ENCODE data around the gene SIN3A.

The SIN3A gene

DNA sequence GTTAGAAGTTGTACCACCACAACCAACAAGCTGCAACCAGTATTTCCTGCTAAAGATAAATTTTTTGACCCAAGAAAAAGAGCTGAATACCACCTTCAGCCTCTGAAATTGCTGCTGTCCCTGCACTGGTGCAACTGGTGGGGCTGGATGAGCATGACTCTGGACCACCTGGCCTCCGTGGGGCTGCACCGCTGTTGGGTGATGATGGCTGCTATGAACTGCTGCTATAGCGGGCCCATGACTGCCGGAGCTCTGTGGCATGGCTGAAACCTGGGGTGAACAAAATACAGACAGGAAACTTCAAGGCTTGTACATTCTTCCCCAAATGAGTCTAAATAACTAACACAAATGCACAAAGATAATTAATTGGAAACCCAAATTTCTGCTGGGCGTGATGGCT is 28.9 kb downstream of the SIN3A start:
- TF ChIP-seq GATA3 (IDR thresholded peaks at IDR 0.05; ENCODE audit: low read depth, low read length): no peak
- TF ChIP-seq GATA2 (IDR thresholded peaks at IDR 0.05; ENCODE audit: low read depth, low read length): no peak

DNA sequence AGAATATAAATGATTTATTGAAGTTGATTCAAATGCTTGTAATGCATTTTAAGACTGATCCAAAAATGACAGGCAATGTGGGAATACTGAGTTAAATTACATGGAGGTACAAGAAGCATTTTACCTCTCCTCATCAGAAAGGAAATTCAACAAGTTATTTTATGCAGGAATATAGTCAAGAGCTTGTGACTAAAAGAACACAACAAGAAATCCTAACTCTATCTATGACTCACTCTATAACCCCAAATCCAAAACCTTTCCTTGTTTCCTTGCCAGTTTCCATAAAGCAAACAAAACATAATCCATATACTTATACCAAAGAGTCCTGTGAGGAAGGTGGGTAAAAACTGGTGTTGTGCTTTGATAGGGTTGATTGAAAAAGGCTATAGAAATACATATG is 30.8 kb downstream of the SIN3A start:
- TF ChIP-seq GATA3 (IDR thresholded peaks at IDR 0.05; ENCODE audit: low read depth, low read length): no peak
- no peak for TF ChIP-seq GATA2 (IDR thresholded peaks at IDR 0.05; ENCODE audit: low read depth, low read length)

DNA sequence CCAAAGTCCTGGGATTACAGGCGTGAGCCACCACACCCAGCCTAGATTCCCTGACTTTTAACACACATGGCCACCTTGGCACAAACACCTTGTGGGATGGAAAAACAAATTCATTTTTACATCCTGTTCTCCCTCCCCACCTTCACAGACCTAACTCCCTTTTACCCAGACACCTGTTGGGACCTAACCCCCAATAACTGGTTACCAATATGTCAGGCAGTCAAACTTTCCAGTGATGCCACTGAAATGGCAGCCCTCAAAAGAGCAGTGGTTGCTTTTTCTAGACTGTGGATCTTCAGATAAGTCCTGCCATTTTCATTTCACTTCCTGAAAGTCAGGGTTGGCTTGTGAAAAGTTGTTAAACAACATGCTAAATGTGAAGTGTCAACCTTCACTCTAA is 34.9 kb downstream of the SIN3A start:
- TF ChIP-seq GATA2 (IDR thresholded peaks at IDR 0.05; ENCODE audit: low read depth, low read length): no peak
- no peak for TF ChIP-seq GATA3 (IDR thresholded peaks at IDR 0.05; ENCODE audit: low read depth, low read length)

DNA sequence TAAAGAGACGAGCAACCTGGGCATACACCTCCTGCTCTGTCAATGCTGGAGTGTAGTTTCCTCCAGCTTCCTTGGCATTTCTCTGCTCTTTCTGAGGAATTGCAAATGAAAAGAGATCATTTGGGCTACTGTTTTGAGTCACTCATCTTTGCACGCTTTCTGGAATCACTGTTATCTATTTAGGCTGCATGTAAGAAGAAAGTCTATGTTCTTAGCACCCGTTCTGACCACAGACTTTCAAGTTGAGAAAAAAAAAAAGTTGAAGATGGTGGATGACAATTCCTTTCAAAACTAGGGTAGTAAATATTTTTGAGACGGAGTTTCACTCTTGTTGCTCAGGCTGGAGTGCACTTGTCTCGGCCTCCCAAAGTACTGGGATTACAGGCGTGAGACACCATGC is 41.3 kb downstream of the SIN3A start:
- TF ChIP-seq GATA3 (IDR thresholded peaks at IDR 0.05; ENCODE audit: low read depth, low read length): no peak
- TF ChIP-seq GATA2 (IDR thresholded peaks at IDR 0.05; ENCODE audit: low read depth, low read length): no peak

DNA sequence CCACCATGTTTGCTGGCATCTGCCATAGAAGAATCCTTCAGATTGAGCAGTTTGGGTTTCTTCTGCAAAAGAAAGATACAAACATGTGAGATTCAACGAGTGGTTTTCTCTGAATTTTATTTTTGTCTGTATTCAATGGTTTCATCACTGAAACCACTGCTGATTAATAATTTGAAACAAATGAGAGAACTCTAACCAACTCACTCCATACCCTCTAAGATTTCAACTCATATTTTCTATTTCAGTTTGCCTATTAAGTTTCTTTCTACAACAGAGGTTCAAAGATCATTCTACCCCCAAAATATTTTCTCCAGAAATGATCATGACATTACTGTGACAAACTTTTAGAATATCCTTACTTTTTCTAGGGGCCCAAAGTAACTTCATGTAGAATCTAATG is 44.4 kb downstream of the SIN3A start:
- TF ChIP-seq GATA2 (IDR thresholded peaks at IDR 0.05; ENCODE audit: low read depth, low read length) (no peak), GATA3 (IDR thresholded peaks at IDR 0.05; ENCODE audit: low read depth, low read length) (no peak)

DNA sequence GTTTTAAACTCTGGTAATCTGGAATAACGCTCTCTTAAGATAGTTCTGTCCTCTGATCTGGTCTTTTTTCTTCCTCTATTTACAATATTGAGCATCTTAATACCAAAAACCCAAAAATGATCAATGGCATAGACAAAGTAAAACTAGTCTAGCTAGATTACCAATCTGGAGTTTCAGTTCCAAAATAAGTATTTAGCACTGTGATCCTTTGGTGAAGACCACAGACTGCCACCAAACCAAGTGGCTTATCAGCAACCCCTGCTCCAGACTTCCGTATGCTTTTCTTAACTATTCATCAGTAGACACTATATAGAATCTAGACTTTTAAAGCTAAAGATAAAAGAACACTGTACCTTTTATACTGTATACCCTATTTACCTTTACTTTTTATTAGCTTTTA is 47.6 kb downstream of the SIN3A start:
- no peak for TF ChIP-seq GATA3 (IDR thresholded peaks at IDR 0.05; ENCODE audit: low read depth, low read length)

DNA sequence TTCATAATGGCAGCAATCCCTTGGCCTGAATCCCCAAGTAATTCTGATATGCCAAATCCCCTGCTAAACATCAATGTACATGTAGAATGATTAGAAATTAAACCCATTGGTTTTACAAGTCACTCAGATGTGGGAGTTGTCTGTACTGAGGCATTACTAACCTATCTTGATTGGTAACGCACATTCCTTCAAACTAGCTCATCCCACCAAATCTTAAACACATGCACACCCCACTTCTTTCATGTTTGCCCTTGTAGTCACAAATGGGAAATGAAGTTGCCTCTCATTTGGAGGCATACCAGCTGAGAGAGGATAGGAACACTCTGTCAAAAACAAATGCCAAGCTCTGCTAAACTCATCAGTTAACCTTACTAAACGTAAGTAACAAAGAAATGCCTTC is 54.0 kb downstream of the SIN3A start:
- TF ChIP-seq GATA3 (IDR thresholded peaks at IDR 0.05; ENCODE audit: low read depth, low read length) (no peak), GATA2 (IDR thresholded peaks at IDR 0.05; ENCODE audit: low read depth, low read length) (no peak)

DNA sequence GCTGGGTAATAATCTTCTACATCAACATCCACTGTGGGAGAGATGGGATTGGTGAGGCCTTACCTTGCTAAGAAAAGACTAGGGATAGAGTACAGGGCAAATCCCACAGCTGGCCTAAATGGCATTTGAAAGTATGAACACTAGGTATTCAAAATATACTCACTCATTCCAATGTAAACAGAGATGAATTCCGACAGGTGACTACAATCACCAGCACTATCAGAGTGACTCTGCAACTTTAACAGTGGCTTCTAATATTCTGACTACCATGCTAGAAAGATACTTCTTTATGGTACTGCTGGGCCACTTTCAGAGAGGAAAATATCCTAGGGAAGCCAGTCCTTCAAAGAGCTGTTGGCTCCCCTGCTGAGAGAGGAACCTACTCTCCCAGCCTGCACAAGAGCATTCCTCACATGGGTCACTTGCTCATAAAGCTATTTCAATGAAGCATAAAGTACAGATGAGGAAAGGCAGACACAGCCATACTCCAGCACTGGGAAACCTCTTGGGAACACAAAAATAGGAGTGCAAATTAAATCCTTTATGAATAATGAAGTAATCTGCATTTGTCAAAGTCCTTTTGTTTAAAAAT is 61.6 kb downstream of the SIN3A start:
- TF ChIP-seq GATA2 (IDR thresholded peaks at IDR 0.05; ENCODE audit: low read depth, low read length) (no peak), GATA3 (IDR thresholded peaks at IDR 0.05; ENCODE audit: low read depth, low read length) (no peak)

DNA sequence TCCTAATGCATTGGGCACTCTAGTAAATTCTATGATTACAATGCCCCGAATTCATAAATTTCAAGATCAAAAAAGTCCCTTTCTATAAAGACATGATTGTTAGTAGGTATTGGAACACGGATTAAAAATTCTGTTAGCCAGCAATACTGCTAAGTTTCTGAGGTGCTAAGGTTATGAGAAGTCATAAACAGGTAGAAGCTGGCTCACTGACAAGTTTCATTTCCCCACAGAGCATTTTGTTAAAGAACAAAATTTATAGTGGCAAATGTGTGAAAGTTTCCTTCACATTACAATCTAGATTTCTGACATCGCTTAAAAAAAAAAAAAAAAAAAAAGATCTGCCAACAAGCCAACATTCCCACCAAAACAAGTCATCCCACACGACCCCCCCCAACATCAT is 70.7 kb downstream of the SIN3A start:
- TF ChIP-seq GATA3 (IDR thresholded peaks at IDR 0.05; ENCODE audit: low read depth, low read length) (no peak), GATA2 (IDR thresholded peaks at IDR 0.05; ENCODE audit: low read depth, low read length) (no peak)

DNA sequence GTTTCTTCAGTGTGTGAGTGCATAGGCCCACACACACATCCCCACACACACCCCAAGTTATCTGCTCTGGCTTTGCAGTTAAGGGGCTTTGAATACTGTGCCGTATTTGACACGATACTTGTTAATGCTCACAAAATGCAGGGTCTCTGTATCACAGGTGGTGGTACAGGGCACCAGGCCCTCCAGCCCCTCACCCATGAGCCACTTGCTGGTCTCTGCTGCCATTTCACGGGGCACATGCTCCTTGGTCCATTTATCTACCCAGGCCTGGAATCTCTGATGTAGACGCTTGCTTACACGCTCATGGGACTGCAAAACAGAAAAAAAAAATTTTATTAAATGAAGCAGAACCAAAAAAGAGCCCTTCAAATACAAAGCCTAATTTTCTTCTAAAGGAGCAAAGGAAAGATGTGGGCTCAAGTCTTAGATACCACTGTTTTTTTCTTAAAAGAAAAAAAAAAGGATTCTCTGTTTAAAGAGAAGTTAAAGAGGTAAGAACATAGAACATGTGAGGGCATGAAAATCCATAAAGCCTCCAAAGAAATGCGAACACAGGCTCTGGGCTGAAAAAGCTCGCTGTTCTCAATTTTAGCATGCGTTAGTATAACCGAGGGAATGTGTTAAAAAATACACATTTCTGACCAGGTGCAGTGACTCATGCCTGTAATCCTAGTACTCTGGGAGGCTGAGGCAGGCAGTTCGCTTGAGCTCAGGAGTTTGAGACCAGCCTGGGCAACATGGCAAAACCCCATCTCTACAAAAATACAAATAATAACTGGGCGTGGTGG is 79.4 kb downstream of the SIN3A start:
- TF ChIP-seq GATA2 (IDR thresholded peaks at IDR 0.05; ENCODE audit: low read depth, low read length) (no peak), GATA3 (IDR thresholded peaks at IDR 0.05; ENCODE audit: low read depth, low read length) (no peak)

DNA sequence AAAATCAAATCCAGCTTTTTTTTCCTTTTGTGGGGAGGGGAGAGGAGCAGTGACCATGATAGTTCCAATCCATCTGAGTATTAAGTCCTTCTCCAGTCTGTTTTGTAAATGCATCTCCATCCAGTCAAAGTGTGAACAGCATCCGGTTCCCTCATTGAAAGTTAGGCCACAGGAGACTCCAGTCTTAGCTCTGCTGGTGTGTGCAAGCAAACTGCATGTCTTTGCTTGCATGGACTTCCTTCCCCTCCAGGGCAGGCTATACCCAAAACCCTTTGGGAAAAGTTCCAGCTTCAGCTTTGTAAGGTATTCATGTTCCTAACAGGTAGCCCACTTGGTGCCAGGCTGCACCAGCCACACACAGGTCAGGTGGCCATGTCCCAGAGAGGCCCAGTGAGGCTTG is 80.0 kb downstream of the SIN3A start:
- no peak for TF ChIP-seq GATA2 (IDR thresholded peaks at IDR 0.05; ENCODE audit: low read depth, low read length)

DNA sequence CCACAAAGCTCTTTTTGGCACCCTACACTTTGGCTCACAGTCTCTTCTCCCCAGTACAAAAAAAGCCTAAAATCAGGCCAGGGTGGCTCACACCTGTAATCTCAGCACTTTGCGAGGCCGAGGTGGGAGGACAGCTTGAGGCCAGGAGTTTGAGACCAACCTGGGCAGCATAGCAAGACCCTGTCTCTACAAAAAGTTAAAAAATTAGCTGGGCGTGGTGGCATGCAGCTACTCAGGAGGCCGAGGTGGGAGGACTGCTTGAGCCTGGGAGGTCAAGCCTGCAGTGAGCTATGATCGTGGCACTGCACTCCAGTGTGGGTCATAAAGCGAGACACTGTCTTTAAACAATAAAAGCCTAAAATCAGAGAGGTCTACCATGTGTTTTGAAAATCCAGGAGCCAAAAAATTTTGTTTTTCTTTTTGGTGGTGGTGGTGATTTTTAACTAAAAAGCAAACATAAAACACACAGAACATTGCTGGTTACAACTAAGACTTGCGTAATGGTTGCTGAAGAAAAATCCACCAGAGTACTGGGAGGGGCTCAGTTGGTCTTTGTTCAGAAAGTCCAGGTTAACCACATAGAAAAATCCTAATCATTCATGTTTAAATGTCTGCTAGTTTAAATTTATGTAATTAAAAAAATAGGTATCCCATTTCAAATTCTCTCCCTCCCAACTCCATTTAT is 81.5 kb downstream of the SIN3A start:
- TF ChIP-seq GATA2 (IDR thresholded peaks at IDR 0.05; ENCODE audit: low read depth, low read length) (no peak), GATA3 (IDR thresholded peaks at IDR 0.05; ENCODE audit: low read depth, low read length) (no peak)

DNA sequence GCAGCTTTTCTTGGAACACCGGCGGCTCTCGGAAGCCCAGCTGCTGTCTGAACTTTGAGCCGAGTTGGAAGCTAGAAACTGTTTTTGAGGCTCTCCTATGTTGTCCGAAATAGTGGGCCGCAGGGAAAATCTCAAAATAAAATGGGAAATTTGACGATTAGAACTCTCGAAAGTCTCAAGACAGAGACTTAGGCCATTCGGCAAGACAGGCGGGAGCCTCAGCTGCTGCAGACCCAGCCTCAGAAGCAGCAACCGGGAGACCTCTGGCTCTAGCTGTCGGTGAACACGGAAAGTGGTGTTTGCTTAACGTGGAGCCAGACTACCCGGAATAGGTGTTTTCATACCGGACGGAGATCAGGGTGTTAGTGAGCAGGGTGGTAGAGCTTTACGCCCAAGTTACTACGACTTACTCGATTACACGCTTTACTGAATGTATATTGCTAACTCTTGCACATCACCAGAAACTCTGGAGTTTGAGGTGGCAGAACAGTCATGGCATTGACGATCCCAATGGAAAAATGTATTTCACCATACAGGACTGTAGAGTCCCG is 82.7 kb downstream of the SIN3A start:
- TF ChIP-seq GATA3 (IDR thresholded peaks at IDR 0.05; ENCODE audit: low read depth, low read length) (no peak), GATA2 (IDR thresholded peaks at IDR 0.05; ENCODE audit: low read depth, low read length) (no peak)

DNA sequence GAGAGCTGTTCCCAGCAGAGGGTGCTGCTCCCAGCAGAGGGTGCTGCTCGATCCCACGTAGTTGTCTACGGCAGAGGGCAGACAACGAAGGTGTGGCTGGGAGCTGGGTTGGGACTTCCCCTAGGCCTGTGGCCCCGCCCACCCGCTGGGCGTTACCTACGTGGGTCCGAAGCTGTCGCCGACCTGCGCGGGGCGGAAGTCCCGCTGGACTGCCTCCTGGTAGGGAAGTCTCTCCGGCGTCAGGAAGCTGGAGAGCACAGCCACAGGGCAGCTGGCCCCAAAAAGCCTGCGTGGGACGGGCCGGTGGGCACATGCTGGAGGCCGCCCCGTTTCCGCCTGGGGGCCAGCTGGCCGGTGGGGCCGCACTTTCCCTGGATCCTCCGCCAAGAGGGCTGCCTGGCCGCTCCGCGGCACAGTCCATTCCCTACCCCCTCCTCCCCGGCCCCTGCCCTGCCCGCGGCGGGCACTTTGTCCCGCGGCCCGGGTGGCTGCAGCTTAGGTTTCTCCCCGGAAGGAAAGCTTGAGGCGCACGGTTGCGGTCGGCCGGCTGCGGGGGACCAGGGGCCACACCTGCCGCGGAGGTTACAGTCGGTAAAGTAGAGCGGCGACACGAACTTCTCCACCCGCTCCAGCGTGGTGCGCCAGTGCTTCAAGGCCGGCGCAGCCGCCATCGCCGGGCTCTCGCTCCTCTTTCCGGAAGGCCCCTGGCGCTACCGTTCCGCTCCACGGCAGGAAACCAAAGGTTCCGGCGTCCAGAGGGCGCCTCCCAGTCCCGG is 83.4 kb downstream of the SIN3A start, which contains the start of gene MAN2C1:
MAN2C1 (minus strand) TSS at position 695 of the 776 bp plus-strand sequence; CDS start at position 671, 24 bp downstream.
- TF ChIP-seq GATA2 (IDR thresholded peaks at IDR 0.05; ENCODE audit: low read depth, low read length): no peak
- no peak for TF ChIP-seq GATA3 (IDR thresholded peaks at IDR 0.05; ENCODE audit: low read depth, low read length)
